HG03575 (cell line): Measurements from ENCODE around the gene COQ7.
A peak's percentile ranks its signal among the peaks of the same experiment; 100 is the strongest.

Experiments
- ATAC-seq: cut with Tn5 transposase; IDR thresholded peaks from one replicate; pipeline ENCODE4 v1.9.1; 2021; ENCODE audit not compliant: unreplicated experiment, insufficient number of reproducible peaks, low FRiP score; ENCODE audit errors: extremely low read depth

COQ7 gene

DNA sequence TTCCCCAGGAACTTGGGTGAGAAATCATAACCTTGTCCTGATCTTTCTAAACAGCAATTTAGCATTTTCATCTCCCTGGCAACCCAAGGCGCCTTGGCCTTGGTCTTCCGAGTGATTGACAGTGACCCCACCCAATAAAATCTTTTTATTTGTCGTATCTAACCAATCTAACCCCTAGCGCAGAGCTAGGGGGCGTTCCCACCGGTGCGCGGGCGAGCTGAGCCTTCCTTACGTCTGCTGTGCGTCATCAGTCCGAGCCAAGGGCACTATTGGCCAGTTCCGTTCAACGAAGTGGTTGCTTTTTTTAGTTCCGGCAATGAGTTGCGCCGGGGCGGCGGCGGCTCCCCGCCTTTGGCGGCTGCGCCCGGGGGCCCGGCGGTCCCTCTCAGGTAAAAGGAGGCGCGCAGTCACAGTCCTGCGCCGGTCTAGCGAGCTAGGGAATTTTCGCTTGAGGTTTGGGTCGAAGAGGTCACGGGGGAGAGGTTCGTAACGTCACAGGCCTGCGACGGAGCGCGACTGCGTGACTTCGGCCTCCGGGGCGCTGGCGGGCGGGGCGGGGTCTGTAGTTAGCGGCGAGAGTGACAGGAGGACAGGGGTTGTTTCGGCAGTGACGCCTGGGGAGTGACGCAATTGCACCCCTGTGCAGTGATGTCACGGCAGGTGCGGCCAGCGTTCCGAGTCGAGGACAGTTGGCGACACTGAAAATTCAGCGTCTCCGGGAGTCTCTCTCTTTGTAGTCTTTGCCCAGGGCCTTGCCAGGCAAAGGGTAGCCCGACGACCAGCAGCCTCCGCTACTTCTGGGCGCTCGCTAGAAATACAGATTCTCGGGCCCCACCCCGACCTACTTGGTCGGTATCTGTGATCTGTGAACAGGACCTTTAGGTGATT lies at the start of gene COQ7:
Gene COQ7, plus strand, starts transcription at position 266 of the 888 bp plus-strand sequence. Its CDS starts 51 bp downstream, at position 317.
- peak; percentile 68 for ATAC-seq

DNA sequence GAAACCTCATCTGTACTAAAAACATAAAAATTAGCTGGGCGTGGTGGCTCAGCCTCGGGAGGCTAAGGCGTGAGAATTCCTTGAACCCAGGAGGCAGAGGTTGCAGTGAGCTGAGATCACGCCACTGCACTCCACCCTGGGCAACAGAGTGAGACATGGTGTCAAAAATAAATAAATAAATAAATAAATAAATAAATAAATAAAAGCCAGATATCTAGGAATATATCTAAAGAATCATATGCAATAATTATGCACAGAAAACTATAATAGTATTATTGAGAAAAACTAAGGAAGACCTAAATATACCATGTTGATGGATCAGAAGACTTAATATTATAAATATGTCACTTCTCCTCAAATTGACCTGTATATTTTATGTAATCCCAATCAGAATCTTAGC lies 46.7 kb upstream of the COQ7 start:
- no peak for ATAC-seq

DNA sequence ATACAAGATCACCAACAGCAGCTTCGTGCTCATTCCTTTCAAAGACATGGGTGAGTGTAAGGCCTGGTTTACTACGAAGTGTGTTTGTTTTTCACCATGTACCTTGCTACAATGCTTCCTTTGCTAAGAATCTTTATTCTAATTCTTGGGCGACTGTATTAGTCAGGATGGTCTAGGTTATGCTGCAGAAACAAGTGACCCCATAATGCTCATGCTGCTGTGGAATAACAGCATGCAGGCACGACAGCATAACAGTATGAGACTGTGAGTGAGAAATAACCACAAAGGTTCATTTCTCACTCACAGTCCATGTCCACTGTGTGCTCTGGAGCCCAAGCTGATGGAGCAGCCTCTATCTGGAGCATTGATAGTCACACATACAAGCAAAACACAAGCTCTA lies 45.7 kb upstream of the COQ7 start:
- no peak for ATAC-seq

DNA sequence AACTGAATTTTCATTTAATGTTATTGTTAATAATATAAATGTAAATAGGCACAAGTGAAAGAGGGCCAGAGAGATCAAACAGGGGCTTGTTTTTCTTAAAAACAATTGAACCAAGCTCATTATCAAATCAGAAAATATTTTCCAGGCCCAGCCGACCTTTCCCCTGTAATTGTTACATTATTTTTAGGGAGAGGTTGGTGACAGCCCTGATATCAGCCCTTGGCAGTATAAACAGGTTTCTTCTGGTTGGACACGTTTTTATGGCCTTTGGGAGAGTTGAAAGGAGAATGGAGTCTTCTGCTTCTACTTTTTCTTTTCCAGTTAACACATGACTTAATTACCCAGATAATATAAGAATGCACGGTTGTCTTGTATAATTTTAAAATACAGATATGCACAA lies 40.0 kb upstream of the COQ7 start:
- ATAC-seq: no peak

DNA sequence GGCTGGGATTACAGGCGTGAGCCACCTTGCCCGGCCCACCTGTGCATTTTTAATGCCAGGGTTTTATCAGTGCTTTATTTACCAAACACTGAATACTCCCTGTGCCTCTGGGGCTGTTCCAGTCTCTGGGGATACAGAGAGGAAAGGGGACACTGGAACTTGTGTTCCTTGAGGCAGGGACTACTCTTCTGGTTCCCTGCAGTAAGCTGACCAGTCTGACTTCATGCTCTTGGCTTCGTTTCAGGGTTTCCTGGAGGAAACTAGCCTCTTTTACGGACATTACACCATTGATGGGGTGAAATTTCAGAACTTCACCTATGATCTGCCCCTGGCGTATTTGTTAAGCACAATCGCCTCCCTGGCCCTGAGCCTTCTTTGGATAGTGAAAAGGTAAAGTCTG lies 37.4 kb upstream of the COQ7 start:
- ATAC-seq: no peak

DNA sequence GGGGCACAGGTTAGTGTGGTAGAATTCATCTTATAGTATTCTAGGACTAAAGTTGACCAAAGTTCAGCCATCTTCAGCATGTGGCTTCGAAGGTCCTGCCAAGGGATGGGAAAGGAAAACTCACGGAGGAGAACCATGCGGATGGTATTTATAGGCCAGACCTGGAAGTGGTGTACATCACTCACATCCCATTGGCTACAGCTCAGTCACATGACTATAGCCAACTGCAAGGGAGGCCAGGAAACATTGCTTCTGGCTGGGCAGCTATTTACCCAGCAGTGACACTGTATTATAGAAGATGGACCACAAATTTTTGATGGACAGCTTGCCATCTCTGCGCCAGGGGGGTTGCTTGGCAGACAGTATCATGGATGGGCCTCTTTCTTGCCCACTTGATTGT lies 35.7 kb upstream of the COQ7 start:
- ATAC-seq: no peak

DNA sequence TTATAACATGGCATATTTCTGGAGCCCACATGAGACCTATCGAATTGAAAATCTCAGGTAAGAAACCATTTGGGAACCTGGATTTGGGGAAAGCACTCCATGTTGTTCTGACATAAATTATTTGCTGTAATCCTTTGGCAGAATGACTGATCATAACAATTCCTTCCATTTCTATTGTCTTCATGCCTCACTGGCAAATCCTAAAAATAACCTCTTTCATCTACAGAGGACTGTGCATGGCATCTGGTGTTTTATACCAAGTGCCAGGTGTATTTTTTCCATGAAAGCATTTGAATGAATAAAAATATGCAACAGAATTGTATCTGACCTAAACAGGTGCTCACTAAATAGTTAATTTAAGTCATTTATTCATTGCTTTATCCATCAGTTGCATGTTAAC lies 33.7 kb upstream of the COQ7 start:
- no peak for ATAC-seq

DNA sequence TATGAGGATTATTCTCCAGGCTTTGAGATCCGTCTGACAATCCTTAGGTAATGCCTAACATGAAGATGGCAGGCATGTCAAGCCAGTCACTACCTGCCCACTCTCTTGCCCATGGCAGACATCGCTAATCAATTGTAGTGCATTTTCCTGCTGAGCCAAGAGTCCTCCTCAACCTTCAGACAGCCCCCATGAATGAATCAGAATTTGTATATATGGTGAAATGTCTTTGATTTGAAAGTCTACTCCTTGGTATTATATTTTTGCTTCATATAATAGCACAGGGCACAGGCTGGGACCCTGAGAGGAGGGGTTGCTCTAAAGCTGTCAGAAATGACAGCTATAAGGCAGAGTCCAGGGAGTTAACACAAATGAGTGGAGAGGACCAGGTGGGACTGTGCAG lies 27.0 kb upstream of the COQ7 start:
- ATAC-seq: no peak

DNA sequence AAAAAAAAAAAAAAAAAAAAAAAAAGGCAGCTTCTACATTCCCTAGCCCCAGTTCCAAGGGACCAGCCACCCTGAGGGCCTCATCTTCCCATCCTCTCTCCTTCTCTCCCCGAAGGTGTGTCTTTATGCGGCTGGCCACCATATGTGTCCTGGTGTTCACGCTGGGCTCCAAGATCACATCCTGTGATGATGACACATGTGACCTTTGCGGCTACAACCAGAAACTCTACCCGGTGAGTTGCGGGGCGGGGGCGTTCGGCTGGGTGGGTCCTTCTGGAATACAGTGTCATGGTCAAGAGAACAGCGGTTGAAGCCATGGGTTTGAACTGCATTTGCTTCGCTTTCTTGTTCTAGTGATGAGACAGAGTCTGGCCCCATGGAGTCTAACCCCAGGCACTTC lies 22.6 kb upstream of the COQ7 start:
- ATAC-seq: no peak

DNA sequence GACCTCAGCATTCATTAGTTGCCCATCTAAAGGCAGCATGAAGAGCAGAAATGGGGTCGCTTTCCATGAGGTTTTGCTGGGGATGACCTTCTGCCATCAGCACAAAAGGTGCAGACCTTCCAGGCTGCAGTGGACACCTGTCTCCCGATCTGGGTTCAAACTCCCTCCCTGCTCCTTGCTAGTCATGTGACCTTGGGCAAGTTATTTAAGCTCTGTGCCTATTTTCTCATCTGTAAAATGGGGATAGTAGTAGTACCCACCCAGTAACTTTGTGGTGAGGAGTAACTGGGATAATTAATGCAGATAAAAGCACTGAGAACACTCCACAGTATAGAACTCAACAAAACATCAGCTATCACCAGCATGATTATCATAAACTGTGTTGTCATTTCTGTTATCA lies 21.4 kb upstream of the COQ7 start:
- no peak for ATAC-seq

DNA sequence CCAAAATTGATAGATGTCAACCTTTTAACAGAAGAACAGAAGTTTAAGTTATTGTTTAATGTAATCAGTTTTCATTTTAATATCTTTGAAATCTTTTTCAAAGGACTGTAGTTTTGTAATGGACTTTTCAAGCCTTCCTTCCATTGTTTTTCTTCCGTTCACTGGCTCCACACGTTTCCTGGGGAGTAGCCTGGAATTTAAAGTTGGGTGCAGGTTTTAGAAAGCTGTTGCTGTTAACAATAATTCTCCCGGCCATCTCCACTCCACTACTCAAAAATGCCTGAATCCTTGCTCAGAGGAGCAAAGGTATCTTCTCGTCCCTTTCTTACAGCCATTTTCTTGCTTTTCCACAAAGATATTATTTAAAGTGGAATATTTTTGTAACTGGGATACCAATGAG lies 4.7 kb upstream of the COQ7 start:
- no peak for ATAC-seq

DNA sequence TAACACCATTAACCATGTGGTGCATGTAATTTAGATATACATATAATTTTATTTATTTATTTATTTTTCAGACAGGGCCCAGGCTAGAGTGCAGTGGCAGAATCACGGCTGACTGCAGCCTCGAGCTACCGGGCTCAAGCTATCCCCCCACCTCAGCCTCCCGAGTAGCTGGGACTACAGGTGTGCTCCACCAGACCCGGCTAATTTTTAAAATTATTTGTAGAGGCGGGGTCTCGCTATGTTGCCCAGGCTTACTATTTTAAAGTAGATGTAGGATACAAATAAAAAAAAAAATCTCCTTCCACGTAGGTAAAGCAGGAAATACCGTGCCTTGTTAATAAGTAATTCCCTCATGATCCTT lies 446 bp upstream of the COQ7 start:
- no peak for ATAC-seq

DNA sequence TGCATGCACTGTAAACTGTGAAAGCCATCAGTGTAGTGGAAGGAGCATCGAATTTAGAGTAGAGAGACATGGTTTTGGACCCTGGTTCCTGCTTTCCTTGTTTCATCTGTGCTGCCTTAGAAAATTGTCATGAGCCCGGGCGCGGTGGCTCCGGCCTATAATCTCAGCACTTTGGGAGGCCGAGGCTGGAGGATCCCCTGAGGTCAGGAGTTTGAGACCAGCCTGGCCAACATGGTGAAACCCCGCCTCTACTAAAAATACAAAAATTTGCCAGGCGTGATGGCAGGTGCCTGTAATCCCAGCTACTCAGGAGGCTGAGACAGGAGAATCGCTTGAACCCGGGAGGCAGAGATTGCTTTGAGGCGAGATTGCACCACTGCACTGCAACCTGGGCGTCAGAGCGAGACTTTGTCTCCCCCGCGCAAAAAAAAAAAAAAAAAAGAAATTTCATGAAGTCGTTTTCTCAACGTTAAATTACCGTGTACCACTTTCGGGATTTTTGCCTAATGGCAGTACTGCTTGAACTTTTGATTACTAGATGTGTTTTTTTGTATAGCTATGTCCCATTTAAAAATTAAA lies 912 bp downstream of the COQ7 start:
- no peak for ATAC-seq

DNA sequence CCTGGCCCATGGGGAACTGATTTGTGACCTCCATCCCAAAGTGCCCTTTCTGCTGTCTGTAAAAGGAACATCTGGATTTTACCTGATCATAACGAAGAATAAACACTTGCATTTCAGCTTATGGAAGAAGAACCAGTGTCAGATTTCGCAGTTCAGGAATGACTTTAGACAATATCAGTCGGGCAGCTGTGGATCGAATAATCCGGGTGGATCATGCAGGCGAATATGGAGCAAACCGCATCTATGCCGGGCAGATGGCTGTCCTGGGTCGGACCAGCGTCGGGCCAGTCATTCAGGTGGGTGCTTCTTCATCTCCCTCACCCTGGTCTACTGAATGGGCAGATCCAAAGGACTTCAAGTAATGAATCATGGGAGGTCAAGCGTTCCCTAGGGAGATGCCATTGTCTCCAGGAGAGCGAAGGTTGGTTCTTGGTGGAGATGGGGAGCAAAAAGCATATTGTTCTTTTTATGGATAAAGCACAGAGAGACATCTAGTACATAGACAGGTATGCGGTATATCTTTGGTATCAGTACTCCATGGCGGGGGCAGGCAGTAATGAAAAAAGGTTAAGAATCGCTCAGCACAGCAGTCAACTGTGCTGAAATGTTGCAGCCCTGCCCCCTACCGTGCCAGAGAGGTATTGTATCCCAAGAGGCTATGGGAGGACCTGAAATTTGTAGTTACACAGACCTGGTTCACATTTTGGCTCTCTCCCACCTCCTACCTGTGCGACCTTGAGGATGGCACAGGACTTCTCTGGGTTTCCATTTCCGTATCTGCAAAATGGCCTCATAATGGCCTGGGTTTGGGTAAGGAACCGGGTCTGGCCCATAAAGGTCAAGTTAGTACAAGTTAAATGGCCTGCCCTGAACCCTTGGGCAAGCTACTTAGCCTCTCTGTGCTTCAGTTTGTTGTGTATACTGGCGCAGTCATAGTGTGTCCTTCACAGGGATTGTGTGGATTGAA lies 4.7 kb downstream of the COQ7 start:
- ATAC-seq: no peak

DNA sequence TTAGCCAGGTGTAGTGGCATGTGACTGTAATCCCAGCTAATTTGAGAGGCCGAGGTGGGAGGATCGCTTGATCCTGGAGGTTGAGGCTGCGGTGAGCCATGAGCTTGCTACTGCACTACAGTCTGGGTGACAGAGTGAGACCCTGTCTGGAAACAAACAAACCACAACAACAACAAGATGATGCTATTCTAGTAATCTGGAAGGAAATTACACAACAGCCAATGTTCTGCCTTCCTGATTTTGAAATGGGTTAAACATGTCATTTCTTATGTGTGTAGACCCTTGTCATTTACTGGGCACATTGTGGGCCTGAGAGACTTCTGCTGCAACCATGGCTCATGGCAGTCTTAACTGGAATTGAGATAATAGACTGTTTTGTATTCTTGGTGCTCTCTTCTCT lies 5.9 kb downstream of the COQ7 start:
- no peak for ATAC-seq

DNA sequence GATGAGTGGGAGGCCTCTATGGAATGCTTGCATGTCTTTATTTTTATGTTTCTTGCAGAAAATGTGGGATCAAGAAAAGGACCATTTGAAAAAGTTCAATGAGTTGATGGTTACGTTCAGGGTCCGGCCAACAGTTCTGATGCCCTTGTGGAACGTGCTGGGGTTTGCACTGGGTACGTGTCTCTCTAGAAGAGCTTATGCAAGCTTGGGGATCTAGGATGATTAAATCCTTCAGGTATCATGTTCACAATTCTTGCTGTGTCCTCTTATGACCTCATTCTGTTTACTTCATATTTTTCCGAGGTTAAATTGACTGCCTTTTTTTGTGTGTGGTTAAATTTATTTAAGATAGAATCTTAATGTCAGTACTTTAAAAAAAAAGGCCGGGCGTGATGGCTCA lies 6.4 kb downstream of the COQ7 start:
- no peak for ATAC-seq

DNA sequence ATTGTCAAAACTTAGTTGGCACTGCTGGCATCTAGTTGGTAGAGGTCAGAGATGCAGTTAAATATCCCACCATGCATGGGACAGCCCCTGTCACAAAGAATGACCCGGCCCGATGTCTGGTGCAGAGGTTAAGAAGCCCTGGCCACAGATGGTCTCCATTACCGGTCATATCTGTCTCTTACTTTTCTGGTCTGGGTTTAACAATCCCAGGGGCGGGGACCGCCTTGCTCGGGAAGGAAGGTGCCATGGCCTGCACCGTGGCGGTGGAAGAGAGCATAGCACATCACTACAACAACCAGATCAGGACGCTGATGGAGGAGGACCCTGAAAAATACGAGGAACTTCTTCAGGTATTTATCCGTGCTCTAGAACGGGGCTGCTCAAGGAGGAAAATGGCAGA lies 8.1 kb downstream of the COQ7 start:
- no peak for ATAC-seq

DNA sequence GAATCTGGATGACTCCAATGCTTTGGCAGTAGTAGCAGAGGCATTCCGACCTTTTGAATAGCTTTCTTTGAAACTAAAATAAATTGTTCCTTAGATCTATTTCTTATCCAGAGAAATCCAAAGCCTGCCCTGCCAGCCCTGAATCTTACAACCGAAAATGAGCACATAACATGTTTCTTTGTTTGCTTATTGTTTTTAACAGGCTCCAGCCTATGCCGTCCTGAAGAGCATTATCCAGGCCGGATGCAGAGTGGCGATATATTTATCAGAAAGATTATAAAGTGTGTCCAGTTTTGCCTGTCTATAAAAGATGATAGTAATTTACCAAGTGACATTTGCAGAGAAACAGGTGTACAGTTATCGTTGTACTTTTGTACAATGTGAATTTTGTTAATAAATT lies 10.5 kb downstream of the COQ7 start:
- no peak for ATAC-seq

DNA sequence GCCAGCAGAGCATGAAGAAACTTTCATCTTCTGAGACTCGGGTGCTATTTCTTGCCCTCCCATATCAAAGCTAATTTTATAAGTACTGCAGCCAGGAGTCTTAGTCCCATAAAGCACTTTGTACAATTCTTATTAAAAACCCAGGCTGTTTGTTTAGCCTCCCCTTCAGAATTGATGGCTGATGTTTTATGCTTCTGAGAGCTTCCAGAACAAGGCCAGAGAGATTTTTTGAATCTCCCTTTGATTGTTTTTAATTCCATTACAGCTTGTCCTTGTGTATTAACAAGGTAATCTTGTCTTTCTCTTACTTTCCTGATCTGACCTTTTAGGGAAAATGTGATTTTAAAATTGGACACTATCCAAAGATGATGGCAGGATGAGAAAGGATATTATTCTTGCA lies 16.3 kb downstream of the COQ7 start:
- ATAC-seq: no peak

DNA sequence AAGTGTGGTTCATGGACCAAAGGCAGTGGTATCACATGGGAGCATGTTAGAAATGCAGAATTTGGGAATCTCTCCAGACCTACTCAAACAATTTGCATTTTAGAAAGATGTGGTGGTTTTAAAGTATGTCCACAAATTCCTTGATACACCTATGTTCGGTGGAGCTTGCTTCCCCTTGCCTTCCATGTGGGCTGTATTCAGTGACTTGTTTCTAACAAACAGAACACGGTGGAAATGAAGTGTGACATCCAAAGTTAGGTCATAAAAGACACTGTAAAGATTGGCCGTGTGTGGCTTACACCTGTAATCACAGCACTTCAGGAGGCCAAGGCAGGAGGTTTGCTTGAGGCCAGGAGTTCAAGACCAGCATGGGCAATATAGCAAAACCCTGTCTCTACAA lies 16.7 kb downstream of the COQ7 start:
- no peak for ATAC-seq
